Measurements from ENCODE around the gene CRIP2. TPM values are rescaled to one million over a fixed set of nuclear protein-coding genes. Genes with fewer than 3 reads are reported as not detected.

The CRIP2 gene
- total RNA-seq, 2 donors from 2014 or later = 0.98 to 2.2 TPM

DNA sequence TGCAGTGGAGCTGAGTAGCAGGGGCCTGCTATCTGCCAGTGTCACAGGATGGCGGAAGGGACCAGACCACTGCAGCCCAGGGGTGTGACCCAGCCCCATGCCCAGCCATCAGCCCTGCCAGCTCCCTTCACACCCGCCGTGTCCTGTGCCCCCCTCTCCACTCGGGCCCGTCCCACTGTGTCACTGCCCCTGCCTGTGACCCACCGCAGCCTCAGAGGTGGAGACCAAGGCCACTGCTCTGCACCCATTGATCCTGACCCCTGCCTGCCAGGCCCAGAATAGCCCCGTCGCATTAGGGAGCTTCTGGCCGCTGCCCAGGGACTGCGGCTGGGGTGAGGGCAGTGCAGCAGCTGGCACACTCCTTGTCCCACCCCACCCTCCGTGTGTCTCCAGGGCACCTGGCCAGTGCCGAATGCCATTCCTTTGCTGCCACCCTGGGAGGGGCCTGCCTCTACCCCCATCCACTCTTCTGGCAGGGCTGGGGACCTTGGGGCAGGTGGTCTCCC, 2.1 kb upstream of the CRIP2 start:
- Mint-ChIP-seq H3K27ac (no peak overlapping the region), H3K4me3 (no peak overlapping the region), H3K9me3 (no peaks in the 10 kb centered on the region), H3K36me3 (no peaks in the 10 kb centered on the region), H3K4me1 (ENCODE audit: low read depth in 2 of 2) (peaks cover 5 to 6% of the 10 kb centered on the region in 2 donors), H3K27me3 (no peaks in the 10 kb centered on the region)
- no peak for ATAC-seq
- no peak for DNase-seq (ENCODE audit: low spot score)

DNA sequence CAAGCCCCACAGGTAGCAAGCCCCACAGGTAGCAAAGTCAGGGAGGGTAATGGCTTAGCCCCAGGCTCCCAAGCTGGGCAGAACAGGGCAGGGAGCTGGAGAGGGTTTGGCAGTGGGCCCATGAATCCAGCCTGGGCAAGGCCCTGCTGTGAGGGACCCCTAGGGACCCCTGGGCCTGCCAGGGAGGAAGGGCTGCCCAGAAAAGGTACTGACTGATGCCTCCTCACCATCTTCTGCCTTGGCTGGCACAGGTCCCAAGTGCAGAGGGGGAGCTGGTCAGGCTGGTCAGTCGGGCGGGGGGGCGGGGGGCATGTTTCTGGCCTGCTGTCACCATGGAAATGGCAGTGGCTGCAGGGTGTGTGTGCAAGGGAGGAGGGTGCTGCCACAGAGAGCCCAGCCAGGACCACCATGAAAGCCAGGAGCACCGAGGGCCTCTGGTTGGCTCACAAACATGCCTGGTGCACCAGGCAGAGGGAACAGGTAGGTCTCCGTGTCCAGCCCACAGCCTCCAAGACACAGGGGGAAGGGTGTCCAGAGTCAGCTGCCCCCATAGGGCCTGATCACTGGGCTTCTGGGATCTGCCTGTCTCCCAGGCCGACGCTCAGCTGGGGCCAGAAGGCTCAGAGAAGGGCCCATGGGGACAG, 1.5 kb upstream of the CRIP2 start:
- Mint-ChIP-seq H3K27me3 (no peaks in the 10 kb centered on the region), H3K9me3 (no peaks in the 10 kb centered on the region), H3K4me3 (peak overlapping the region; percentile 22), H3K4me1 (ENCODE audit: low read depth in 2 of 2) (peaks cover 6% of the 10 kb centered on the region in 2 donors), H3K27ac (no peak overlapping the region), H3K36me3 (no peaks in the 10 kb centered on the region)
- ATAC-seq = no peak
- DNase-seq (ENCODE audit: low spot score) = no peak

GRCh38 chr14:105473677-105474482, 741 bp upstream of the CRIP2 start:
- DNase-seq (ENCODE audit: low spot score) (no peak), ATAC-seq (peak; percentile 62 to 67)
- peak overlapping the region; percentile 22 for H3K4me3 Mint-ChIP-seq
- H3K27ac Mint-ChIP-seq = no peak overlapping the region
- no peaks in the 10 kb centered on the region for H3K27me3 Mint-ChIP-seq
- no peaks in the 10 kb centered on the region for H3K36me3 Mint-ChIP-seq
- H3K4me1 Mint-ChIP-seq (ENCODE audit: low read depth in 2 of 2) = peaks cover 6% of the 10 kb centered on the region in 2 donors
- H3K9me3 Mint-ChIP-seq = no peaks in the 10 kb centered on the region

DNA sequence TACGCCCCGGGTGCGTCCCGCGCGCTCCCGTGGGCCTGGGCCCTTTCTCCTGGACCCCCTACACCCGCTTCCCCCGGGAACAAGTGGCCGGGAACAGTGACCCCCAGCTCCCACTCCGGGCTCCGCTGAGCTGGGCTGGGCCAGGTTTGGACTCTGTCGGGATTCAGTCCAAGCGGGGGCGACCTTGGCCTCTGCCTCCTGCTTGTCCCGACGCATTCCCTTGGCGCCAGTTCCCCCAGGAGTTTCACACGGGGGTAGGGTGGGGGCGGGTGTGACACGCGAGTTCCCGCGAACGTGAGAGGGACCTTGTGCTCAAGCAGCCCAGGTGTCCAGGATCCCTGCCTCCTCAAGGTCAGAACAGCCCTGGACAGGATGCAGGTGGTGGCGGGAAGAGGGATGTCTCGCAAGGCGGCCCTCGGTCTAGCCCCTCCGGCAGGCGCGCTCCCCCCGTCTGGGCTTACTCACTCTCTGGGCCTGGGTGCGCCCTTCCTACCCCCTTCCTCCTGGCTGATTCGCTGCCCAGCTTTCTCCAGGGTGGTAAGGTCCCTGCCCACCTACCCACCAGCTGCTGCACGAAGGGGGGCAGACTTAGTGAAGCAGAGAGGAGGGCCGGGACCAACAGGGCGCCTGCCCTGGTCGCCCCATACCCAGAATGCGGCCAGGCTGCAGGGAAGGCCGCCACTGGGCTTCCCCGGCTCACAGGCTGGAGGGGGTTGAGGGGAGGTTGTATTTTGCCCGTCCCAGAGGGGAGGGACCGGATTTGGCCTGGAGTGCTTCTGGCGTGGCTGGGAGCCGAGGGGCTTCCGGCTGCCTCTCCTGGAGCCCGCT, 862 bp downstream of the CRIP2 start:
- Mint-ChIP-seq H3K36me3 (no peaks in the 10 kb centered on the region), H3K9me3 (no peaks in the 10 kb centered on the region), H3K27ac (no peak overlapping the region), H3K4me3 (peak overlapping the region; percentile 8), H3K27me3 (no peaks in the 10 kb centered on the region), H3K4me1 (ENCODE audit: low read depth in 2 of 2) (peaks cover 9% of the 10 kb centered on the region in 2 donors)
- DNase-seq (ENCODE audit: low spot score) (no peak), ATAC-seq (no peak)

DNA sequence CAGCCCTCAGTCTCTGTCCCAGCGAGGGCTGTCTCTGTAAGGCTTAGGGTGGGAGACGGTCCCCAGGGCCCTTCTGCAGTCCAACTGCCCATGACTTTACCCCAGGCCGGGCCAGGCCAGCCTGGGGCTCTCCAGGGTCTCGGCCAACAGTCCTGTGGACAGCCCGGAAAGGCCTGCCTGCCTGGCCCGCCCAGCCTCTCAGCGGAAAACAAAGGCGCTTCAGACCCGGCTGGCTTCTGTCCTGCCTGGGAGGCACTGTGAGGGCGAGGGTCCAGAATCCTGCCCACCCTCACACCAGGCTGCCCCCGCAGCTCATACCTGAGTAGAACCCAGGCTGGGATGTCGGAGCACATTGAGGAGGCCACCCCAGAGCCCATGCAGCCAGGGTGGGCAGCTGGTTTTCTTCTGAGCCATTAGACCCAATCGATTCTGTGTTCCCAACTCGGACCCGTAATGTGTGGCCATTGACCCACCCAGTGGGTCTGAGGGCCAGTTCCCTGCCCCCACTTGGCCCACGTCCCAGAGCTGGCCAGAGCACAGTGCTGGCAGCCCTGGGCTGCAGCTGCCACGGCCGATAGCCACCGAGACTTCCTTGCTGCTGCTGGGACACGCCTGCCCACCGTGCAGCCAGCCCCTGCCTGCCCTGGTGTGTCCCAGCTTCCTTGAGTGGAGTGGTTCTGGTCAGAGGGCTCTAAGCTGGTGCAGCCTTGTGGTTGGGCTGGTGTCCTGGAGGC, 1.6 kb downstream of the CRIP2 start:
- Mint-ChIP-seq H3K4me1 (ENCODE audit: low read depth in 2 of 2) (peaks cover 11 to 17% of the 10 kb centered on the region in 2 donors), H3K4me3 (no peak overlapping the region)
- no peak for ATAC-seq

DNA sequence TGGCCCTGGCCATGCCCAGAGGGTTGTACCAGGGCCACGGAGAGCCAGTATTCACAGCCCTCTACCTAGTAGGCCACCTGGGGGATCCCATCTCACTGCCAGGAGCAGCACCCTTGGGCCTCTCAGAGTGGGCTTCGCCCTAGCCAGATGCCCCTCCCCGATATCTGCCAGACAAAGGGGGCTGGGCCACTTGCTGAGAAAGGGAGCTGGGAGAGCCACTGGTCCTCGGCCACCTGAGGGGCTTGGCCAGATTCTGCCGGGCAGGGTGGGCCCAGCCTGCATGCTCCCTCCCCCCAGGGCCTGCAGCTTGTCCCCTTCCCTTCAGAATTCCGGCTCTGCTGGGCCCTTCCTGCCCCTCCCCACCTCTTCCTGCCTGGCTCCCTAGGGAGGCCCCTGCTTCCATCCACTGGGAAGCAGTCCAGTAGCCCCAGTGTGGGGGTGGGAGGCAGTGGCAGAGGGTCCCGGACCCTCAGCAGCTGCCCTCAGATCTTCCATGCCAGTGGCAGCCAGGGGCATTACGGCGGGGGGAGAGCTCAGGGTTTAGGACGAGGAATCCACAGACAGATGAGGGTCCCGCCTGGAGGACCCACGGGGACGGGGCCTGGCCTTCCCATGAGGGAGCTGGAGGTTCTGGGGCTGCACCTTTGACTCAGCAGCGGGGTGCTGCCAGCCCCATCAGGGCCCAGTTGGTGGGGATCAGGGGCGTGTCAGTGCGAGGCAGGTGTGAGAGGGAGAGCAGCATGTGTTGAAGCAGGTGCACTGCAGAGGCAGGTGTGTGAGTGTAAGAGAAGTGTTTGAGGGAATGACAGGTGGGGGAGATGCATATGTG, 2.4 kb downstream of the CRIP2 start:
- peak overlapping the region; percentile 9 to 53 for H3K27ac Mint-ChIP-seq
- peaks cover 15 to 23% of the 10 kb centered on the region in 2 donors for H3K4me1 Mint-ChIP-seq (ENCODE audit: low read depth in 2 of 2)
- H3K27me3 Mint-ChIP-seq = no peaks in the 10 kb centered on the region
- no peaks in the 10 kb centered on the region for H3K36me3 Mint-ChIP-seq
- no peak overlapping the region for H3K4me3 Mint-ChIP-seq
- no peak for DNase-seq (ENCODE audit: low spot score)
- ATAC-seq = no peak
- no peaks in the 10 kb centered on the region for H3K9me3 Mint-ChIP-seq

More for the DNA sequence above, 1.6 kb downstream of the CRIP2 start:
- no peak for DNase-seq (ENCODE audit: low spot score)
- Mint-ChIP-seq H3K27me3 (no peaks in the 10 kb centered on the region), H3K9me3 (no peaks in the 10 kb centered on the region), H3K27ac (no peak overlapping the region), H3K36me3 (no peaks in the 10 kb centered on the region)

- no peak overlapping the region for H3K4me3 Mint-ChIP-seq
- DNase-seq (ENCODE audit: low spot score) (no peak), ATAC-seq (no peak)
- H3K9me3 Mint-ChIP-seq = no peaks in the 10 kb centered on the region
- H3K4me1 Mint-ChIP-seq (ENCODE audit: low read depth in 2 of 2) = peaks cover 20 to 27% of the 10 kb centered on the region in 2 donors
- H3K27ac Mint-ChIP-seq = peak overlapping the region; percentile 9 to 53
- no peaks in the 10 kb centered on the region for H3K27me3 Mint-ChIP-seq
- H3K36me3 Mint-ChIP-seq = no peaks in the 10 kb centered on the region
Measured at GRCh38 chr14:105477660-105478397, 3.2 kb downstream of the CRIP2 start.

GRCh38 chr14:105478398-105479251, 4.0 kb downstream of the CRIP2 start:
- no peaks in the 10 kb centered on the region for H3K27me3 Mint-ChIP-seq
- no peaks in the 10 kb centered on the region for H3K9me3 Mint-ChIP-seq
- ATAC-seq = no peak
- H3K36me3 Mint-ChIP-seq = no peaks in the 10 kb centered on the region
- no peak overlapping the region for H3K4me3 Mint-ChIP-seq
- no peak for DNase-seq (ENCODE audit: low spot score)
- peaks cover 20 to 27% of the 10 kb centered on the region in 2 donors for H3K4me1 Mint-ChIP-seq (ENCODE audit: low read depth in 2 of 2)
- no peak overlapping the region for H3K27ac Mint-ChIP-seq

DNA sequence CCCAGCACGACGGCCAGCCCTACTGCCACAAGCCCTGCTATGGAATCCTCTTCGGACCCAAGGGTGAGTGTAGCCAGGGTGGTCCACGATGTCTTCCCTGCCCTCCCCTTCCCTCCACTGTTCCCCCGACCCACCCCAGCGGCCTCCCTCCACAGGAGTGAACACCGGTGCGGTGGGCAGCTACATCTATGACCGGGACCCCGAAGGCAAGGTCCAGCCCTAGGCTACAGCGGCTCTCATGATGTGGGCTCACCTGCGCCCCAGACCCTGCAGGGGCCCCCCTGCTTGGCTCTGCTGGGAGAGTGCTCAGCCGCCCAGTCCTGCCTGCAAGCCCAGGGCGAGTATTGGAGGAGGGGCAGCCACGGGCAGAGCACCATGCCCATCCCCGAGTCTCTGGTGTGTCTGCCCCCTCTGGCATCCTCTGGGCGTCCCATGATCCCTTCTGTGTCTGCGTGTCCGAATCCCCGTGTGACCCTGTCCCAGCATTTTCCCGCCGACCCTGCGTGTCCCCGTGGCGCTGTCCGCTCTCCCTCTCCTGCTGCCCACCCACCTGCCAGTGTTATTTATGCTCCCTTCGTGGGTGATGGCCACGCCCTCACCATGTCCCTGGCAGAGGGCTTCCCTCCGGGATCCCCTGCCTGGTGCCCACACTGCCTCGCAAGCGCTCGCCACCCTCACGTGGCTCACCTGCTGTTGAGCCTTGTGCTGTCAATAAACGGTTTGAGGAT, 5.0 kb downstream of the CRIP2 start:
- Mint-ChIP-seq H3K4me1 (ENCODE audit: low read depth in 2 of 2) (peaks cover 25 to 33% of the 10 kb centered on the region in 2 donors), H3K4me3 (no peak overlapping the region), H3K36me3 (no peaks in the 10 kb centered on the region), H3K9me3 (no peaks in the 10 kb centered on the region), H3K27ac (peak overlapping the region in 1 of 2 donors; percentile 73), H3K27me3 (no peaks in the 10 kb centered on the region)
- no peak for DNase-seq (ENCODE audit: low spot score)
- ATAC-seq = no peak

- no peaks in the 10 kb centered on the region for H3K36me3 Mint-ChIP-seq
- peaks cover 26 to 34% of the 10 kb centered on the region in 2 donors for H3K4me1 Mint-ChIP-seq (ENCODE audit: low read depth in 2 of 2)
- ATAC-seq (no peak), DNase-seq (ENCODE audit: low spot score) (no peak)
- peak overlapping the region in 1 of 2 donors; percentile 73 for H3K27ac Mint-ChIP-seq
- no peak overlapping the region for H3K4me3 Mint-ChIP-seq
- H3K27me3 Mint-ChIP-seq = no peaks in the 10 kb centered on the region
- no peaks in the 10 kb centered on the region for H3K9me3 Mint-ChIP-seq
Measured at GRCh38 chr14:105480199-105480746, 5.7 kb downstream of the CRIP2 start.
